Endothelial cell of umbilical vein (primary cell): Measurements from ENCODE around the gene MINDY4B.

ENCODE experiments used
- CTCF ChIP-seq, 2 donors: IDR thresholded peaks; 1 replicate in 1 of 2; 2 replicates in 1 of 2; pipeline ENCODE4 v1.5.1; 2011; ENCODE audit warnings: low read length in 2 of 2, mild to moderate bottlenecking in 2 of 2, moderate library complexity in 2 of 2, control low read depth in 1 of 2, inconsistent platforms in 1 of 2, low read depth in 1 of 2; ENCODE audit not compliant: insufficient read depth in 1 of 2; ENCODE audit errors: extremely low read depth in 1 of 2
- POLR2A ChIP-seq: IDR thresholded peaks from 2 replicates; pipeline ENCODE4 v1.6.1; 2012; ENCODE audit warnings: low read depth, mild to moderate bottlenecking, control low read depth, low read length
- POLR2AphosphoS5 ChIP-seq: IDR thresholded peaks from 2 replicates; pipeline ENCODE4 v1.6.1; 2012; ENCODE audit warnings: low read depth, mild to moderate bottlenecking, control low read depth, low read length, moderate library complexity; ENCODE audit not compliant: insufficient read depth

- TF ChIP-seq CTCF (IDR thresholded peaks at IDR 0.05; ENCODE audit: extremely low read depth in 1 of 2, insufficient read depth in 1 of 2, low read depth in 1 of 2, low read length in 2 of 2) (no peak), POLR2A (no peak), POLR2AphosphoS5 (no peak)
Measured at GRCh38 chr3:150822636-150823035, 82.6 kb downstream of the MINDY4B start.
